Cardiac fibroblast (primary cell): ENCODE data around the gene FAM217B.

Experiments
- DNase-seq, 2 donors: peaks; one replicate each; pipeline versions ENCODE4 v3.0.0 to v3.0.0-alpha.2; 2010; ENCODE audit warnings: low read depth in 2 of 2
- H3K4me3 ChIP-seq, 2 donors: replicated peaks in 1 of 2; 1 replicate in 1 of 2; 2 replicates in 1 of 2; pipeline ENCODE4 v1.5.1; 2011; ENCODE audit warnings: low read depth in 2 of 2, low read length in 2 of 2, mild to moderate bottlenecking in 2 of 2, moderate library complexity in 1 of 2
- TF ChIP-seq, protein P1 (sequence below): IDR thresholded peaks from one replicate; pipeline ENCODE4 v1.5.1; 2011; ENCODE audit warnings: low read depth, mild to moderate bottlenecking, low read length, inconsistent platforms

FAM217B gene

DNA sequence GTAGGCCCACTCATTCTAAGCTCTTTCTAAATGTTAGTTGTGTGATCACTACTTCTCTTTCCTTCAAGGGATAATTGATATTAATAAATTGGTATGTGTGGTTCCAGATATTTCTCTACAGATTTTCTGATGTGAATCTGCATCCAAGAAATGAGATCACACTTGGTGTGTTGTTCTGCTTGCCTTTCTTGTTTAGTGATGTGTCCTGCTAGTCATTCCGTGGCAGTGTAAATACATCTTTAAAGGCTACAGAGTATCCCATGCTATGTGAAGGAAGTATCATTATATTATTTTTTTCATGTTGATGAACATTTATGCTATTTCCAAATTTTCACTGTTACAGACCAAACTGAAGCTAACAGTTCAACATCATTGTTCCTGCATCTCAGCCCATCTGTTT, 31.2 kb downstream of the FAM217B start:
- H3K4me3 ChIP-seq, result no peak overlapping the region
- no peak for DNase-seq
- TF ChIP-seq, protein P1, sequence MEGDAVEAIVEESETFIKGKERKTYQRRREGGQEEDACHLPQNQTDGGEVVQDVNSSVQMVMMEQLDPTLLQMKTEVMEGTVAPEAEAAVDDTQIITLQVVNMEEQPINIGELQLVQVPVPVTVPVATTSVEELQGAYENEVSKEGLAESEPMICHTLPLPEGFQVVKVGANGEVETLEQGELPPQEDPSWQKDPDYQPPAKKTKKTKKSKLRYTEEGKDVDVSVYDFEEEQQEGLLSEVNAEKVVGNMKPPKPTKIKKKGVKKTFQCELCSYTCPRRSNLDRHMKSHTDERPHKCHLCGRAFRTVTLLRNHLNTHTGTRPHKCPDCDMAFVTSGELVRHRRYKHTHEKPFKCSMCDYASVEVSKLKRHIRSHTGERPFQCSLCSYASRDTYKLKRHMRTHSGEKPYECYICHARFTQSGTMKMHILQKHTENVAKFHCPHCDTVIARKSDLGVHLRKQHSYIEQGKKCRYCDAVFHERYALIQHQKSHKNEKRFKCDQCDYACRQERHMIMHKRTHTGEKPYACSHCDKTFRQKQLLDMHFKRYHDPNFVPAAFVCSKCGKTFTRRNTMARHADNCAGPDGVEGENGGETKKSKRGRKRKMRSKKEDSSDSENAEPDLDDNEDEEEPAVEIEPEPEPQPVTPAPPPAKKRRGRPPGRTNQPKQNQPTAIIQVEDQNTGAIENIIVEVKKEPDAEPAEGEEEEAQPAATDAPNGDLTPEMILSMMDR, result no peak

DNA sequence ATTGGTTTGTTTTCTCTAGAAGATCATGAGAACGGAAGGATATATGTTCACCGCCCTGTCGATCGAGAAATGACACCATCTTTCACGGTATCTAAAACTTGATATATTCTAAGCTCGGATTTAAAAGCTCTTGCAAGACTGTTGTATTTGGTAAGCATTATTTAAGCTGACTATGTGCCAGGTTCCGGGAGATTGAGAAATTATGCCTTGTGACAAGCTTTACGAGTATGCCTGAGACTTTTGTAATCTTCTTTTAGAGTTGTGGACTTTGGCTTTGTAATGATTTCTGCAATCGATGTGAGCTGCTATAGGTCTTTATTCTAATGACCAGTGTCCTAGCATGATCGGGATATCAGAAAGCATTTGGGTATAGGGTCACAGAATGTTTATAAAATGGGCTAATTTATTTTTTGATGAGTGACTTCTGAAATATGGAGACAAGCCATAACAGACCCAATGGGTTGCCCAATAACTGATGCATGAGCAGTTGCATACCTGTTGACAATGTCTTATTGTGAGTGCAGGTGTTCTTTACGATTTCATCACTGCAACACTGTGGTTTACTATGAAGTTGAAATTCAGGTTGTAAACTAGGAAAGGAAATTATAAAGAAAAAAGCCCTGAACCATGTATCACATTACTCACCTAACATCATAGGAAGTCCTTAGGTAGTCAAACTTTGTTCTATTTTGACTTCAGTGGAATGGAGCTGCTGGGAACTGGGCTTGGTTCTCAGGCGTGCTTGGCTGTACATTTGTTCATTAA, 32.0 kb downstream of the FAM217B start:
- DNase-seq, result no peak
- no peak overlapping the region for H3K4me3 ChIP-seq
- TF ChIP-seq, protein P1, result no peak

DNA sequence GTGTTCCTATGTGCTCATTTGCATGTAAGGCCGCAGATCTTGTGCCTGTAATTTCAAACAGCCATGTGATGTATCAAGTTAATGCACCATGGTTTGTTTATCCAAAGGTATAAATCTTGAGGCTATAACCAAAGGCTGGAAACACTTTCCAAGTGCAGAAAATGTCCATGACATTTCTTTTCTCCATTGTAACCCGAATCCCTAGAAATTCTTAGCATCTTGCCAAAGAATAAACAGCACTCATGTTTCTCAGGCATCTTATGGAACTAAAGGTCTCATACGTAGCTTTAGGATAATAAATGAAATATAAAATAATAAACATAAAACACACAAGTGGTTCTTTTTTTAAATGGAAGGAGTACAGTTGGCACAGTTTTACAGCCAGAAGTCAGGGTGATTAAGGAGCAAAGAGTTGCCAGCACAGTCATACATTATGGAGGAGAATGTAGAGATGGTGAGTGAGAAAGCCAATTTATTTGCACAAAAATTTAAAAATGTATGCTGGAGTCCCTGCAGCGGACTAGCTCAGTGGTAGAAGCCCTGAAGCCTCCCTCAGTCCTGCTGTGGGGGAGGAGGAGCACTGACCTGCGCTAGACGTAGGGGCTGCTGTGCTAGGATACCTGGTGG, 36.1 kb downstream of the FAM217B start:
- TF ChIP-seq, protein P1, result no peak
- no peak for DNase-seq
- H3K4me3 ChIP-seq, result no peak overlapping the region

DNA sequence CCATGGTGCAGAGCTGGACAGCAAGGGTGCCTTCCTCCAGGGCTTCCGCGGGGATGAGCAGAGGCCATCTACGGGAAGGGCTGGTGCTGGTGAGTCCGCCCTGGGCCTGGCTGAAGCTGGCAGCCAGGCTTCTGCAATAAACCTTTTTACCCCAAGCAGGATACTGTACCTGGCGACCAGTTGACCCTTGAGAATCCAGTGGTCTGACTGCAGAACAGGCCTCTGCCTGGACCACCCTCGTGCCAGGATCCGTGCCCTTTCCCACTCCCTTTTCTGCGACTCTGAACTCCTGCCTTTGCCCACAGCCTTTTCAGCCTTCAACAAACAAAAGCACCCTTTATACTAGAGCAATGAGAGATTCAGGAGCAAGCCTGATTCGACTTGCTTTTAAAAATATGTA, 36.9 kb downstream of the FAM217B start:
- TF ChIP-seq, protein P1, result no peak
- H3K4me3 ChIP-seq, result no peak overlapping the region
- no peak for DNase-seq

DNA sequence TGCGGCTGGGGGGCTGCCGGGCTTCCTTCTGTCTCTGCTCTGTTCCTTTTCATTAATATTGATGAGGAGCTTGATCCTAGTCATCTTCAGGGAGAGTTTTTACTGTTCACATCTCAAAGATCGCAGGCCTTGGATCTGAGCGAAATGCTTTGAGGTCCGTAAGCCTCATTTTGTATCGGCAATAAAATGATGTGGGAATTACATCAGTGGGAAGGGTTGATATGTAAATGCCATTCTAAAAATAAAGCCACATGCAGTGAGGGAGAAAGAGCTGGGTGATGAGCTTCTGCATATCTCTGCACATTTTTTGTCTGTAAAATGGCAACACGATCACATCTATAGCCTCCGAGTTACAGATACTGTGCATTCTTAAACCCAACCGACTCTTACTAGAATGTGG, 42.9 kb downstream of the FAM217B start:
- H3K4me3 ChIP-seq, result no peak overlapping the region
- TF ChIP-seq, protein P1, result no peak
- DNase-seq, result no peak

DNA sequence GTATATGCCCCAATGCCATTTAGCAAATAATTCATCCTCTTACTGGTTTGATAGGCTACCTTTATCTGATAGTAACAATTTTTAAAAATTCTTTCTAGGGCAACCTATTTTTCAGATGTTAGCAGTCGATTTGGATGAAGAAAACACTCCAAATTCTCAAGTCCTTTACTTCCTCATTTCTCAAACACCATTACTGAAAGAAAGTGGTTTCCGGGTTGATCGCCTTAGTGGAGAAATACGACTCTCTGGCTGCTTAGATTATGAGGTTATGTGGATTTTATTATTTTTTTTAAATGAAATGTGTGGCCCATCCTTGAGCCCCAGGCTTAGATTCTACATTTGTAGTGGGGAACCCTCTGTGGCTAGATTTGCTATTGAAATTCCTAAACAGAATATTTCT, 44.4 kb downstream of the FAM217B start:
- no peak for DNase-seq
- TF ChIP-seq, protein P1, result no peak
- H3K4me3 ChIP-seq, result no peak overlapping the region
